ENCODE results near the gene PFKP.
"Not testable (repeated sequence)": the region's sequence is repeated elsewhere in the genome, so short reads cannot be mapped to it uniquely, and the experiment has no call there.

Gene PFKP

DNA sequence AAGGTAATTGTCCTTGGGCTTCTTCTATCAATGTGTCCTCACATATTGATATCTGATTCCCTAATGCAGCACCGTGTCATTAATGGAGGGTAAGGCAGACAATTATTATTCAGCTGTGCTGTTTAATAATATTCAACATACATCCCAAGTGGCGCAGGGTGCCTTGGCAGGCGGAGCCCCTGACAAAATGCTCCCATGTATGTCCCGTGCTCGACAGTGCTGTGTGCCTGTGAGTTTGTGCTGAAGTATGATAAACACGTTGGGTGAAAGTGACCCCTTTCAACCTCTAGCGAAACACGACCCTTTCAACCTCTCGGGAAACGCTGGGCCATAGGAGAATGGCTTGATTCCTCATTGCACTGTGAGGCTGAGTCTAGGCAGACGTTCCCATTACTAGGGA lies 31.3 kb downstream of the PFKP start:
- no peak for DNase-seq (ENCODE audit: low spot score)

DNA sequence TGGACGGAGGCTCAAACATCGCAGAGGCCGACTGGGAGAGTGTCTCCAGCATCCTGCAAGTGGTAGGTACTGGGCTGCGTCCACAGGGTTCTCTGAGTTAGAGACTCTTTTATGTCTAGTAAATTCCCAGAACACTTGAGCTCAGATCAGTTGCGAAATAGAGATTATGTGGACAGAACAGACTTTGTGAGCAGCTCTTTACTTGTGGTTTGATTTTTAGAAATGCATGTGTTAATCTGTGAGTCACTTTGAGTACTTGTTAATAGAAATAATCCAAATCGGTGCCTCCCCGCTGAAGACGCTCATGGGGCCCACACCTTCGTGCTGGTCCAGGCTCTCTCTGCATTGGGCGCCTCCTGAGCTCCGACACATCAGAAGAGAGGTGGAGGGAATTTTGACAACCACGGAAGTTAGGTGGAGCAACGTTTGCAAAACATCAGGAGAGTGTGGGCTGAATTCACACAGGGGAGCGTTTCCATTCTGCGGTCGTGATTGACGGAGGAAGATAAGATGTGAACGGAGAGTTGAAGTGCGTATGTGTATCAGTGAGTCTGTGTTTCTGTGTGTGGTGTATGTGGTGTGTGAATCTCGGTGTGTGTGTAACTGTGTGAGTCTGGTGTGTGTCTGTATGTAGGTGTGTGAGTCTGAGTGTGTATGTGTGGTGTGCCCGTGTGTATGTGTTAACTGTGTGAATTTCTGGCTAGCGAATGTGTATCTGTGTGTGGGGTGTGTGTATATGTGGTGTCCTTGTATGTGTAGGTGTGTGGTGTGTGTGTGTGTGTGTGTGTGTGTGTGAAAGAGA lies 32.1 kb downstream of the PFKP start:
- no peak for DNase-seq (ENCODE audit: low spot score)

DNA sequence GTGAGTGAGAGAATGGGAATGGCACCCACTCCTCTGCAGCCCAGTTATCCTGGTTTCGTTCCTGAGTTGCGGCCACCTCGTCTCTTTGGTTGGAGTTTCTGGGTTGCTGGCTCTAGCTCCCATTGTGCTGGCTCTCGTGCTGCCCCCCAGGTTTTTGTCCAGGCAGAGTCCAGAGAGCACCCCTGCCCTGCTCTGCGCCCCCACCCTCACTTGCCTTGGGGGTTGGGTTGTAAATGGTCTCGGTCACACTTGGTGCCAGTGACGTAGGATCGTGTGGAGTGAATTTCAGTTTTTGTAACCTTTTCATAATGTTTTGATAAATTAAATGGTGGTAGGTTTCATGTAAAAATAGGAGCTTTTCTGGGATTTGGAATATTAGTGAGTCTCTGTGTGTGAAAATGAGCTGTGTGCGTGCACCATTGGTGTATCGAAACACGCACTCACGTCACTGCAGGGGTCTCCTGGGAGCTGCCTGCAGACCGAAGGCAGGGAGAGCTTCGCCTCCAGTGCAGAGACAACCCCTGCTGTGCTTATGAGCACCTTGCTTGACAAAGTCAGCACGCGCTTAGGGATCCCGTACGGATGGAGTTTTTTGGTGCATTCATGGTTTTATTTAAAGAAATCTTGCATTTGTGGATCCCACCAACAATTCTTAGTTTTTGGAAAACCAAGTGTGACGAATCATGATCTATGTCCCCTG lies 32.9 kb downstream of the PFKP start:
- no peak for DNase-seq (ENCODE audit: low spot score)

DNA sequence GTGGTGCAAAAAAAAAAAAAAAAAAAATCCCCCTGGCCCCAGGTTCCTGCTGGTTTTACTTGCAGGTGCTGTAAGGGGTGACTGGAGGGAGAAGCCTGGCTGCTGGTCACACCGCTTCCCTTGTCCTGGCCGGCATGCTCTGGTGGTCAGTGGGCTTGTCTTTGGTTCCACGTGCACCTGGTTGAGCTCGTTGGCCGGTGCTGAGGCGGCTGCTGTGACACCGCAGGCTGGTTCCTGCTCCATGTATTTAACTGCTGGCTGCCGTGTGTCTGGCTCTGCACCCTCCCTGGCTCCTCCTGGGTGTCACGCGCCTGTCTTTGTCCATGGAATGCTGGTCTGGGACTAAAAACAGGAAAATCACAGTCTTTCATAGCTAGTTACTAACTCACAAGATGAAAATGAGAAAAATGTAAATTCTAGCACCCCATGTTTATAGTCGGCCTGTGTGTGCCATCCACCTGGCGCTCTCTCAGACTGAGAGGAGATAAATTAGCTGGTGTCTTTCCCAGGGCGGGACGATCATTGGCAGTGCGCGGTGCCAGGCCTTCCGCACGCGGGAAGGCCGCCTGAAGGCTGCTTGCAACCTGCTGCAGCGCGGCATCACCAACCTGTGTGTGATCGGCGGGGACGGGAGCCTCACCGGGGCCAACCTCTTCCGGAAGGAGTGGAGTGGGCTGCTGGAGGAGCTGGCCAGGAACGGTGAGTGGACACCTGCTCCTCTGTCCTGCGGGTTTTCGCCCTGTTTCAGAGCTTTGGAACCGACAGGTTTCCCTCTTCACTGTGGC lies 33.7 kb downstream of the PFKP start:
- DNase-seq (ENCODE audit: low spot score), result peak; percentile 84

DNA sequence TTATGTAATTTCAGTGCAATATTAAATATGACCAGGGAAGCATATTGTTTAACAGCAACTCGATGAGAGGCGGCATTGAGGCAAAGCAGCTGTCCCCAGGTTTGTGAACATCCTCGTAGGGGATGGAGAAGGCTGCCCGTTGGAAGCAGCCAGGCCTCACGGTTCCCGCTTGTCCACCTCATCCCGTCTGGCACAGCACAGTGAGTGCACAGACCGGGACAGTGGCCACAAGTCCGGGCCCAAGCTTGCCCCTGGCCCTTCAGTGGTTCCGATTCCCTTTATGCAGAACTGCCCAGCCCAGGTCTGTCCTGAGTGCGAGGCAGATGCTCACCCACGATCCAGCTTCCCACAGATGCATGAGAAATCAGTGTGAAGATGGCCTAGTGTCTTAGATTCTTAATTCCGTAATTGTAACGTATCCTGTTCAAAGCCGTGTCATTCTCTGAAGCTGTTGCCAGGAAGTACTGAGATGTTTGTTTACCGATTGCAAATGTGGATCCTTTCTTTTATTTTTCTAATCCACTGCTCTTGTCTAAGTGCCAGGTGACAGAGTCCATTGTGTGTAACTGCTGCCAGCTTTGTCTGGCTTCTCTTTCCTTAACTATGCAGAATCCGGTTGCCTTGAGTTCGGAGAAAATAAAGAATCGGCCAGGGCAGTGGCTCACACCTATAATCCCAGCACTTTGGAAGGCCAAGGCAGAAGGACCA lies 35.5 kb downstream of the PFKP start:
- peak; percentile 74 for DNase-seq (ENCODE audit: low spot score)

DNA sequence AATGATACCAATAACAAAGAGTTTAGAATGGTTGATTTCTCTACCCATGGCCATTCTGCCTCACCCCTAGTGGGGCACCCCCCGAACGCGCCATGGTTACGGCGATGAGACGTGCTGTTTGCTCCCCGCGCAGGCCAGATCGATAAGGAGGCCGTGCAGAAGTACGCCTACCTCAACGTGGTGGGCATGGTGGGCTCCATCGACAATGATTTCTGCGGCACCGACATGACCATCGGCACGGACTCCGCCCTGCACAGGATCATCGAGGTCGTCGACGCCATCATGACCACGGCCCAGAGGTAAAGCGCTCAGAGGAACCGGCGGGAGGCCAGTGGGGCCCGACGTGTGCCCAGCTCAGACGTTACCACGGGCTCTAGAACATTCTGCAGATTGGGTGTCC lies 36.3 kb downstream of the PFKP start:
- DNase-seq (ENCODE audit: low spot score), result no peak

DNA sequence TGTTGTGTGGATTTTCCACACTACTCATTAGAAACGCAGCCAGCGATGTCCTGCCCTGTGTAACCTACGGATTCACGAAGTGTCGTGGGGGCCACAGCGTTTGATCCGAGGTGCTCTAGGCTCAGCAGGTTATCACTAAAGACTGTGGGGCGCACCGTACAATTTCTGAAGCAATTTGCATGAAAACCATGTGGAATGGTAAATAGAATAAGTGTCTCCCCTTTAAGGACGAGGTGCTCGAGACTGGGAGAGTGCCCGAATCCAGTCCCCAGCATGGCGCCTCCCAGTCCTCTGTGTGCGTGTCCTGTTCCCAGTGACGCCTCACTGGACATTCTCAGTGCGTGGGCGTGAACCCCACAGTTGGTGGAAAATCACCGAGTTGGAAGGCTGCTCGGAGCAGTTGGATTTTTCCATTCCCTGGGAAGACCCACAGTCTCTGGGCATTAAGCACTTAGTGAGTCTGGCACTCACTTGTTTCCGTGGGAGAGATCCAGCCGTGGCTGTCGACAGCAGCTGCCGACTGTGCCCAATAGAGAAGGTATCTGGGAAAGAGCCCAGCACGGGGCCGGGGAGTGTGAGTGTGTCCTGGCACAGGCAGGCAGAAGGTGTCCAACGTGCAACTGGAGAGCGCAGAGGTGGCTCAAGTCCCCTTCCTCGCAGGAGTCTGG lies 37.0 kb downstream of the PFKP start:
- DNase-seq (ENCODE audit: low spot score), result peak; percentile 82

DNA sequence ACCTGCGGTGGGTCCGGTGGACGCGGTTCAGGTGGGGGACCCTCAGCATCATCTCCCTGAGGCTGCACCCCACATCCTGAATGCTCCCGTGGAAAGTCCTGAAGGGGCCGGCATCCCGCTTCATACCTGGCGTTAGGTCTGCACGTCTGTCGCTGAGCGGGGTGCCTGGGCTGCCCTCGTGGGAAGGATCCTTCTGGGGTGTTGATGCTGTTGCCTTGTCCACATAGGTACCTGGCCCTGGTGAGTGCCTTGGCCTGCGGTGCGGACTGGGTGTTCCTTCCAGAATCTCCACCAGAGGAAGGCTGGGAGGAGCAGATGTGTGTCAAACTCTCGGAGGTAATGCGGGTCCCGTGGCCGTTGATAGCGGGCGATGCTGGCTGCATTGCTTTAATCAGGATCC lies 37.8 kb downstream of the PFKP start:
- no peak for DNase-seq (ENCODE audit: low spot score)

DNA sequence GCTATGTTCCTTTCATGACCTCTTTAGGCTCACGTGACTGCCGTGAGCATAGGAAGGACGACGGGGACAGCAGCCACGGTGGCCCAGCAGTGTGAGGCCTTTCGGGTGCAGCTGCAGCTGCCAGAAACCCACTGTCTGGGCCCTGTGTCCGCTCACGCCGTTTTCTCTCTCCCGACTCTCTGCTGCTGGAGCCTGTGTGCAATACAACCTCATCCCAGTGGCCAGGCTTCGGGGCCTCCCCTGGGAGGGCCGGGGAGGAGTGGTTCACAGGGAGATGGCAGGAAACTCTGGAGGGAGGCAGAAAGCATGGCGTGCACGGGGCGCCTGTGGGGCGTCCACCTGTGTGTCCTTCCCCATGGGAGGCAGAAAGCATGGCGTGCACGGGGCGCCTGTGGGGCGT lies 38.6 kb downstream of the PFKP start:
- DNase-seq (ENCODE audit: low spot score), result no peak

DNA sequence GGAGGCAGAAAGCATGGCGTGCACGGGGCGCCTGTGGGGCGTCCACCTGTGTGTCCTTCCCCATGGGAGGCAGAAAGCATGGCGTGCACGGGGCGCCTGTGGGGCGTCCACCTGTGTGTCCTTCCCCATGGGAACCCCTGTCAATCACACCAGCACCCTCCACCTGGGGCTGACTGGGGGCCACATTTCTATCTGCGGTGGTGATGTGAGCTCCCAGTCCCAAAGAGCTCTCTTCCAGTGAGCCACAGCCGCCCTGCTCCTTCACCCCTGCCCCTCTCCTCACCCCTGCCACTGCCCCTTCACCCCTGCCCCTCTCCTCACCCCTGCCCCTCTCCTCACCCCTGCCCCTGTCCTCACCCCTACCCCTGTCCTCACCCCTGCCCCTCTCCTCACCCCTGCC lies 39.0 kb downstream of the PFKP start:
- not testable (repeated sequence) for DNase-seq (ENCODE audit: low spot score)

DNA sequence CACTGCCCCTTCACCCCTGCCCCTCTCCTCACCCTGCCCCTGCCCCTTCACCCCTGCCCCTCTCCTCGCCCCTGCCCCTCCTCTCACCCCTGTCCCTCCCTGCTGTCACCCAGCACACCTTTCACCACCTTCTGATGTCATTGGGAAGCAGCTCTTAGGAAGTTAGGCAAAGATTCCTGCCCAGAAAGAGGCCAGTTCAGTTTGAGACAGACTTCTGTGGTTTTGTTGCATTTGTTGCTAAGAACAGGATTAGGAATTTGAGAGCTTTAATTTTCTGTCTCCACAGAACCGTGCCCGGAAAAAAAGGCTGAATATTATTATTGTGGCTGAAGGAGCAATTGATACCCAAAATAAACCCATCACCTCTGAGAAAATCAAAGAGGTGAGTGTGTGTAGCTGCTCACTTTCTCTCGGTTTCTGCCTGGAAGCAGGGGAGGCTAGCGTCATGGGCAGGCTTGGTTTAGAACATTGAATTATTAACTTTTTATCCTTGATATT lies 39.6 kb downstream of the PFKP start:
- no peak for DNase-seq (ENCODE audit: low spot score)

DNA sequence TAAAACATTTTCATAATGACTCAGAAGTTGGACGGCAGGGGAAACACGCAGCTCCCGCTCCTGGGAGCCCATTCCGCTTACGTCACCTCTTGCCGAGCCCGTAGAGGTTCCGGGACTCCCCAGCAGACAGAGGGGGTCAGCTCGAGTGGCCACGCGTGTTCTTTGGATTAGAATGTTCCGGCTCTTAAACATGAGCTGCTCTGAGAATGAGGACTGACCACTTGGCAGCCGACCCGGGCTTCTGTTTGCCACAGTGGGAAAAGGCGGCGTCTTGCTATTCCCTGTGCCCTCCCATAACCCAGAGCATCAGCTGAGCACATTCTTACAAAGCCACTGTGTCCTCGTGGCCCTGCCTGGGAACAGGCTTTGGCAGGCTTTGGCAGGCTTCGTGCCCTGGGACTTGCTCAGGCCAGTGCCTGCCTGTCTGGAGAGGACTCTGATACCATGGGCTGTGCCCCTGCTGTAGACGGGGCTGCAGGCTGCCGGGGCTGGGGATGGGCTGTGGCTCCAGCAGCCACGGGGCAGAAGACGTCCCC lies 40.1 kb downstream of the PFKP start:
- DNase-seq (ENCODE audit: low spot score), result peak; percentile 61

DNA sequence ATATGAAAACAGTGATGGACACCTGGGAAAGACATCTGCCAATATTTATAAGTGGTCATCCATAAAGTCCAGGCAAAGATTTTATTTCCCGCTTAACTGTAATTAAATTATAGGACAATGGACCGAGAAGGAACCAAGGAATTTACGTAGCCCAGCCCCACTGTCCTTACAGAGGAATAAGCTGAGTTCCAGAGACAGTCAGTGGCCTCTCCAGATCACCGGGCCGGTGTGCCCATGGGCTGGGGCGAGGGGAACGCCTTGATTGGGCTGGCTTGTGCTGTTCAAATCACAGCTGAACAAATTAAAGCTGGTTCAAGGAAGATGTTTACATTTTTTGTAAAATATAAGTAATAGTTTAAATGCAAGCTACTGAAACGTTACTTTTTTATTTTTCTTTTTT lies 40.7 kb downstream of the PFKP start:
- DNase-seq (ENCODE audit: low spot score), result no peak

DNA sequence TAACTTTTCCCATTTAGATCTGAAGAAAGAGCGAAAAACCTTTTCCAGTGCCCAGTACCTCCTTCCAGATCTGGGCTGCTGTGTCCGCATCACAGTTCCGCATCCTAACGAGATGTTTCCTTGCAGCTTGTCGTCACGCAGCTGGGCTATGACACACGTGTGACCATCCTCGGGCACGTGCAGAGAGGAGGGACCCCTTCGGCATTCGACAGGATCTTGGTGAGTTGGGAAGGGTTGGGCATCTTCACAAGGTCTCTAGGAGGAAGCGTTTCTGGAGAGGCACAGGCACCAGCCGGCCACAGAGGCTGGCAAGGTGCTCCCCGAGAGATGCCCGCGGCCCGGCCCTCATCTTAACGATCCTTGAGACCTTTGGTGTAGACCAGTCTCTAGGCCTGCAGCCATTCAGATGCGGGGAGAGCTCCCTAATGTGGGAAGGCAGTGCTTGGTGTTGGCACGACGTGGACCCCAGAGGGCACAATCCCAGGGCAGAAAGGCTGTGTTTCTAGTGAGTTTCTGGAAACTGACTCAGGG lies 41.3 kb downstream of the PFKP start:
- no peak for DNase-seq (ENCODE audit: low spot score)

DNA sequence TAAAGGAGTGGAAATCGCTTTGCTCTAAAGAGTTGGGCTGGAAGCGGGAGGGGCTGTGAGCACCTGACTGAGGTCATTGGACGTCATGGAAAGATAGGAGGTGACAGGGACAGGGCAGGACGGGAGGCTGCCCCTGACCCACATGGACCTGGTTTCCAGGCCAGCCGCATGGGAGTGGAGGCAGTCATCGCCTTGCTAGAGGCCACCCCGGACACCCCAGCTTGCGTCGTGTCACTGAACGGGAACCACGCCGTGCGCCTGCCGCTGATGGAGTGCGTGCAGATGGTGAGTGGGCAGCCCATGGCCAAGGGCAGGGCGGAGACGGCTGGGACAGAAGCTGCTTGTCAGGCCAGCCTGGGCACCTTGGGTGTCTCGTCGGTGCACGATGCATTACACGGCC lies 41.8 kb downstream of the PFKP start:
- no peak for DNase-seq (ENCODE audit: low spot score)

DNA sequence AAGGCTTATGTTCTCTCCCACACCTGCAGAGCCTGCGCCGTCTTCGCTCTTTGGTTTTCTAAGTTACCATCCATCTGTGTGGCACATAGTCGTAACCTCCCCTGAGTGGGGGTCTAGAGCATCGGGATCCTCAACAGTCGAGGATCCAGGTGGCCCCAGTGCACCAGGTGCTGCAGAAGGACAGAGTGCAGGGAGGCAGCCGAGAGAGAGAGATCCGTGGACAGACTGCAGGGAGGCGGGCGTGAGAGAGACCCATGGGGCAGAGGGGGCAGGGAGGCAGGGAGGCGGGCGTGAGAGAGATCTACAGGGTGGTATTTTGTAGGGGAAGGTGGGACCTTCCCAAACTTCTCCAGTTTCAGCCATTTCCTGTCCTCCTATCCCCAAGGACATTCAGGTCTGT lies 42.3 kb downstream of the PFKP start:
- DNase-seq (ENCODE audit: low spot score), result no peak

DNA sequence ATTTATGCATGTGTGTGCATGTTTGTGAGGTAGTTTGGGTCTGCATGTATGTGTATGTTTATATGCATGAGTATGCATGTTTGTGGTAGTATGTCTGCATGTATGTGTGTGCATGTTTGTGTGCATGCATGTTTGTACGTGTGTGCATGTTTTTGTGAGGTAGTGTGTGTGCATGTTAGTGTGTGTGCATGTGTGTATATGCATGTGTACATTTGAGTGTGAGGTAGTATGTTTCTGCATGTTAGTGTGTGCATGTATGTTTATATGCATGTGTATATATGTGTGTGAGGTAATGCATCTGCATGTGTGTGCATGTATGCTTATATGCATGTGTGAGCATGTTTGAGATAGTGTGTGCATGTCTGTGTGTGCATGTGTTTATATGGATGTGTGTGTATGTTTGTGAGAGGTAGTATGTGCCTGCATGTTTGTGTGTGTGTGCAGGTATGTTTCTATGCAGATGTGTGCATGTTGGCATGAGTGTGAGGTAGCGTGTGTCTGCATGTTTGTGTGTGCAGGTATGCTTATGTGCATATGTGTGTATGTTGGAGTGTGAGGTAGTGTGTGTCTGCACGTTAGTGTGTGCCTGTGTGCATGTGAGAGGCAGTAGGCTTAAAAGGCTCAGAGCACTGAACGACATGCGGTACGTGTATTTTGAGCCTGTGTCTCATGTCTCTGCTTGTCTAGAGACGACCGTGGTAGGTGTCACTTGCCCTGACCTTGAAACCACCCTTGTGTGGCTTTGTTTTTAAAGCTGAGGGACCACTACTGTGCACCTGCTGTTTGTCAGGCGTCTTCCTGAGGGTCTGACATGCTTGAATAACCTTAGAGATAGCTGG lies 43.7 kb downstream of the PFKP start:
- DNase-seq (ENCODE audit: low spot score), result no peak

DNA sequence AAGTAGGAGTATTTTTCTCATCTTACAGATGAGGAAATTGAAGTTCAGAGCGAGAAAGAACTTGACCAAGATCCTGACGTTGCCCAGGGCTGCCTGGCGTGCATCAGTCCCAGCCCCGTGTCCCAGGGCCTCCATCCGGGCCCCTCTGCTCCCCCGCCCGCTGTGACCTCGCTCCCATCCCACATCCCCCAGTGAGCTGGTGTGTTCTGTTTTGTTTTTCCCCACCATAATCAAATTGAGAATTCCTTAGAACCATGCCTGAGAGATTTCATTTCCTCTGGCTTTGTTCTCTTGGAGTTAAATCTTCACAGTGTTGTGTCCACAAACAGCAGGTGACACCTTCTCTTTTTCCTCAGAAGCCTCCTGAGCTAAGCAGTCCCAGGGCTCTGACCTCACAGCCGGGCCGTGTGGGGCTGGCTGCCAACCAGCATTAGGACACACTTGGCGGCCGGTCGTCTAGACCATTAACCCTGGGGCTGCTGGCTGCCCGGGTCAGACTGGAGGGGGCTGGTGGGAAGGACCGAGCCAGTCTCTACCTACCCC lies 44.3 kb downstream of the PFKP start:
- no peak for DNase-seq (ENCODE audit: low spot score)

DNA sequence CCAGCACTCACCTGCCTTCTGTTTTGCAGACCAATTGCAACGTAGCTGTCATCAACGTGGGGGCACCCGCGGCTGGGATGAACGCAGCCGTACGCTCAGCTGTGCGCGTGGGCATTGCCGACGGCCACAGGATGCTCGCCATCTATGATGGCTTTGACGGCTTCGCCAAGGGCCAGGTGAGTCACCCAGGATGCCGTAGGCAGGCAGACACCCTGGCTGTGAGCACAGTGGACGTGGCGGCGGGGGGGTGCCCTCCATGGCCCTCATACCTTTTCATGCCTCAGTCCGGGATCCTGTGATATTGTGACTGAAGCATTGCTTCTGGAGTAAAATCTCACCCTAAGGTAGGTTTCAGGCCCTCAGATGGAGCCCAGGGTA lies 46.0 kb downstream of the PFKP start:
- DNase-seq (ENCODE audit: low spot score), result no peak

DNA sequence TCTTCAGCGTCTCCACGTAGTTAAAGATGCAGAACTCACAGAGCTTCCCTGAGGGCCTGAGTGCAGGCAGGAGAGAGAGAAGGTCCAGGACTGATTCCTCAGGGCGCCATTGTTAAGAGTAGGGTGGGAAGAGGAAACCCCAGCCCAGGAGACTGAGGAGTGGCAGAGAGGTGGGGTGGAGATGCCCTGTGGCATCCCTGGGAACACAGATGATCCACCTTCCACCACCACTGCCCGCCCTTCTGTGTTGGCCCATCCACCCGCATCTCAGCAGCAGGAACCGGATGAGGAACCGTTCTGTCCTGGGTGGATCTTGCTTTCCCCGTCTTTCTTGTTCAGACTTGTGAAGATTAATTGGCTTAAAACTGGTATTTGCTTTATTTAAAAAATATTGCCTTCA lies 48.3 kb downstream of the PFKP start:
- no peak for DNase-seq (ENCODE audit: low spot score)

Data from cerebellar cortex (tissue), 1 donor.